HG03439 (cell line): Measurements from ENCODE around the gene KCNQ1.

Experiments used
- ATAC-seq: cut with Tn5 transposase; IDR thresholded peaks from one replicate; pipeline ENCODE4 v1.9.1; 2021; ENCODE audit warnings: mild to moderate bottlenecking, moderate library complexity; ENCODE audit not compliant: unreplicated experiment

KCNQ1 gene

DNA sequence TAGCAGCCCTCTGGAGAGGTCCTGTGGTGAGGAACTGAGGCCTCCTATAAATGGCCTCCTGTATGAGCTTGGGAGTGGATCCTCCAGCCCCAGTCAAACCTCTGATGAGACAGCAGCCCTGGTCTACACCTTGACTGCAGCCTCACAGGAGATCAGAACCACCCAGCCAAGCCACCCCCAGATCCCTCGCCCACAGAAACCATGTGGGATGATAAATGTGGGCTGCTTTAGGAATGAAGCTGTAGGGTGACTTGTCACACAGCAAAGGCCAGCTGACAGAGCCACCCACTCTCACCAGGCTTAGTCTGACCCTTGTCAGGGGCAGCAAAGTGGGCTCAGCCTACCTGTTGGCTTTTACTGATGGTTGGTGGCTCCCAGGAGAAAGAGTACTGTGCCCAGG lies 261.5 kb downstream of the KCNQ1 start:
- ATAC-seq = no peak

DNA sequence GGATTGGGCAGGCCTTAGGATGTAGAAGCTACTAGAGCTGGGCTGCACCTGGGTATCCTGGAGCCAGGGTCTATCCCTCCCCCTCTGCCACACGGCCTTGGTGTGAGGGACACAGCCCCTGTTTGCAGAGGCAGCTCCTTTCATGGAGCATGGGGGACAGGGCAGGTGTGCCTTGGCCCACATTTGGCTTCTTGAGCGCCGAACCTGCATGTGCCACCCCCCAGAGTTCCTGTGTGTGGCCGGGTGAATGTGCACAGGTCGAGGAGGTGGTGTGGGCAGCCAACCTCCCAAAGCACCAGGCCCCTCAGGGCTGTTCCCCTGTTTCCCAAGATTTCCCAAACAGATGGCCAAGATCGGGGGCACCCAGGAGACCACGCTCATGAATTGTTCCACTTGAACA lies 262.9 kb downstream of the KCNQ1 start:
- no peak for ATAC-seq

DNA sequence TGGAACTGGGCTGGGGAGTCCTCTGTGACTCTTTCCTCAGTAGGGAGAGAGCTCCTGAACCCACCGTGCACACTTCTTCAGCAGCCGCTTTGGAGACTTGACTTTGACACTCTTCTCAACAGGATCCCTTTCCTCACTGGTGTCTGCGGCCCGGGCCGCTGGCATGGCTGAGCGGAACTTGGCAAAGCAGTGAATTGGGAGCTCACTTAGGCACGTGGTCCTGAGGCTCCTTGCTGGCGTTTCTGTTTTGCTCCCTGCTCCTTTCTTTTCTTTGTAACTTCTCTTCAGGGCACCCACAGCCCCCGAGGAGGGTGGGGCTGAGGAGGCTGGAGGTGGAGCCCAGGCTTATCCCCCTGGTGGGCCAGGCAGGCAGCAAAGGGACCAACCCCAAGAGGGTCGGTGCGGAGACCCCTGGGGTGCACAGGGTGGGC lies 263.4 kb downstream of the KCNQ1 start:
- ATAC-seq = no peak

DNA sequence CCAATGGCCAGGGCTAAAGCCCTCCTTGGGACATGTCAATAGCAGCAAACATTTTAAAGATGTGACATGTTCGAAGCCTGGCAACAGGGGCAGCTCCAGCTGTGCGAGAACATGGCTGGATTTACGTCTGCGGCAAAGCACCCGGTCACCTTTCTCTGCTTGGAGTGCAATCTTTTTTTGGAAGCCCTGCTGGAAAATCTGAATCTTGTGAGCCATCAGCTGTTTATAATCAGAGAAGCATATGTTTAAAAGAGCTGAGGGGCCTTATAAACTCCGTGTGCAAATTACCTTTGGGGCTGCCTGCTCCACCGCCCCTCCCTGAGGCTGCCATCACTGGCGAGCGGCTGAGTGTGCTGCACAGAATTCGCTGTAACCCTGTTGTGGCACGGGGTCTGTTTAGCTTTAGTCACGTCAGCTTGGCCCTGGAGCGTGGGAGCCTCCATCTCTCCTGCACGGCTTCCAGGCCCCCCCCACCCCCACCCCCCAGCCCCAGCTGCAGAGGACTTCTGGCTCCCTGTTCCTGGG lies 264.0 kb downstream of the KCNQ1 start:
- no peak for ATAC-seq

DNA sequence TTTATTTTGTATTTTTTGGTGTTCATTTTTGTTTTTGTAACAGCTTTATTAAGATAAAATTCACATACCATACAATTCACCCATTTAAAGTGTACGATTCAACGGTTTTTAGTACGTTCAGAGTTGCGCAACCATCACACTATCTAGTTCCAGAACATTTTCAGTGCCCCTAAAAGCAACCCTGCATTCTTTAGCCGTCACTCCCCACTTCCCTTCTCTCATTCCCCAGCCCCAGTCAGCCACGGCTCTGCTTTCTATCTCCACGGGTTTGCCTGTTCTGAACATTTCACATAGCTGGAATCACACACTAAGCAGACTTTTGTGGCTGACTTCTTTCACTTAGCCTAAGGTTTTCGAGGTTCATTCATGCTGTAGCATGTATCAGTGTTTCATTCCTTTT lies 264.6 kb downstream of the KCNQ1 start:
- no peak for ATAC-seq

DNA sequence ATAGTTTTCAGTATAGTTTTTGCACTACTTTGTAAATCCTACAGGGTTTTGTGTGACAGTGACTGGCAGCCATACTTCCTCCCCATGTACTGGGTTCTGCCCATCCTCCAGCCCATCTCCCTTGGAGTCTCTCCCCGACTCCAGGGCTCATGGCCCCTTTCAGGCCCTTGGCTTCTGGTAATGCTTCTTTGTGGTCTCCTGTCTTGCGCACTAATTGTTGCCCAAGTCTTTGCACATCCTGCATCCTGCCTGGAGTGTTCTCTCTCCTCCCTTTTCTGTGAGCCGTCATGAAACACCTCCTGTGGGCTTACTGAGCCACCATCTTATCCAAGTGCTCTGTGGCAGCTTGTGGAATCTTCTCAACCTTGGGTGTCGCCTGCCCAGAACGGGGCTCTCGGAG lies 266.4 kb downstream of the KCNQ1 start:
- no peak for ATAC-seq

DNA sequence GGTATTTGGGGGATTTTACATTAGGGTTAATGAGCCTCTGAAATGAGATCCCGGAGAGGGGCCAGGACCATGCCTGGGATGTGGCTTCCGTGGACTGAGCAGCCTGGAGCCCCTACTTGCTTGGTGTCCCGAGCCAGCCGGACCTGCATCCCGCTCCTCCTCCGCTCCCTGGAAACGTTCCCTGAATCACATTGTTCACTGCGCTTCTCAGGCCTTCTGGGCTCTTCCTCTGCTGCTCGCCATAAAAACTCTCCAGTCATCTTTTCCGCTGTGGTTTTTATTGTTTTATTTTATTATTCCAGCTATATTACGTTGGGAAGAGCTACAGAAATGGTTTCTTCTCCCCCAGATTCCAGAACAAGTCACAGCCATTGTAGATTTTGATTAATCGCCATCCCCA lies 268.3 kb downstream of the KCNQ1 start:
- ATAC-seq = no peak

DNA sequence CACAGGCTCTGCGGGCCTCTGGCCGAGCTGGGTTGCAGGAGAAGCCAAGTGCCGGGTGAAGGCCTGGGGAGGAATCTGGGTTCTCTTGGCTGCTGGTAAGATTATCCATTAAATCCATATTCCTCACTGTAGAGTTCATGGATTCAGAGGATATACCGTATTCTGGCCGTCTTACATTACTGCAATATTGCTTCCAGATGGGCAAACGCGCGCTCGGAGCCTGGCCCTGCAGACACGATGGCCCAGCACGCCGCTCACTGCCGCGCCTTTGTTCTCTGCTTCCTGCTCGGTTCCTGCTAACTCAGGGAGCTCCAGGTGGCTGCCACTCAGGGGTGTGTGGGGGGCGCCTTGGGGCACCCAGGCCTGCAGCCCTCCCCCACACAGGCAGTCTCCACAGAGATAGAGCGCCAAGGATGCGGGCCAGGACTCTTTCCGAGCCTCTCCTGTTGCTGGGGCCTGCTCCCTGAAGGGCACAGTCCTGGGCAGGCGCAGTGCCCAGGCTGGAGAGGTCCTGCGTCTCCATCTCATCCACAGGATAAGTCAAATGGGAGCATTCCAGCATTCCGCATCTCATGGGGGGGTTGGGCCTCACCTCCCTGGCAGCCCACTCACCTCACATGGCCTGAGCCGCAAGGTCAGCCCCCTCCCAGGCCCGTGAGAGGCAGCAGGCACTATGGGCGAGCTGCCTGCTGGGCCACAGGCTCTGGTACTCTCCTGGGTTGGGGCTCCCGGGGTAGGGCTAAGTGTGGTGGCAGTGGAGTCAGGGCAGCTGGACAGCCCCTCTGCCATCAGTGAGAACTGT lies 269.1 kb downstream of the KCNQ1 start:
- ATAC-seq = no peak

DNA sequence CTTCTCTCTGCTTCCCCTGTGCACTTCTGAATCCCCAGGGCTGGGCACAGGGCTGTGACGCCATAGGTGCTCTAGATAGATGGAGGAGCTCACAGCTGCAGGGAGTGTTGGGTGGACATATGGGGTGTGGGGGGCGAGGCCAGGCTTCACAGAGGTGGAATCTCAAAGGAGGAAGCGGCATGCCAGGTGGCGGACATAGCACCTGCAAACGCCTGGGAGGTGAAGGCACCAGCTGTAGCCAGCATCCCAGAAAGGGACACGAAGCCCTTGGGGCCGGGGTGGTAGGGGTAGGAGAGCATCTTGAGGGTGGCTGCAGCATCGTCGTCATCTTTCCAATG lies 269.6 kb downstream of the KCNQ1 start:
- ATAC-seq = no peak

DNA sequence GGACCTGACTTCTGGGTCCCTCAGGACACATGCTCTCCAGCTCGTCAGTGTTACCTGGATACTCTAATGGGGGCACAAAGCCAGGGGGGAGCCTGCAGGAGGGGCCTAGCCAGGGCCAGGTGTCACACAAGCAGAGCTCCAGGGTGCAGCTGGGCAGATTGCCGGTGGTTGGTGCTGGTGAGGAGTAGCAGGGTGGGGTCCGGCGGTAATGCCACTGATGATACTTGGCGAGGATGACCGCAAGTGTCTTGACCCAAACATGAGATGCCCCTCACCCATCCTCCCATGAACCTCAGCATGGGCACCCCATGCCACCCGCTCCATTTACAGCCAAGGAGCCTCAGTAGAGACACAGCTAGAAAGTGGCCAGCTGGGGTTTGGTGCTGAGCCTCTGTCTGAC lies 270.1 kb downstream of the KCNQ1 start:
- no peak for ATAC-seq

DNA sequence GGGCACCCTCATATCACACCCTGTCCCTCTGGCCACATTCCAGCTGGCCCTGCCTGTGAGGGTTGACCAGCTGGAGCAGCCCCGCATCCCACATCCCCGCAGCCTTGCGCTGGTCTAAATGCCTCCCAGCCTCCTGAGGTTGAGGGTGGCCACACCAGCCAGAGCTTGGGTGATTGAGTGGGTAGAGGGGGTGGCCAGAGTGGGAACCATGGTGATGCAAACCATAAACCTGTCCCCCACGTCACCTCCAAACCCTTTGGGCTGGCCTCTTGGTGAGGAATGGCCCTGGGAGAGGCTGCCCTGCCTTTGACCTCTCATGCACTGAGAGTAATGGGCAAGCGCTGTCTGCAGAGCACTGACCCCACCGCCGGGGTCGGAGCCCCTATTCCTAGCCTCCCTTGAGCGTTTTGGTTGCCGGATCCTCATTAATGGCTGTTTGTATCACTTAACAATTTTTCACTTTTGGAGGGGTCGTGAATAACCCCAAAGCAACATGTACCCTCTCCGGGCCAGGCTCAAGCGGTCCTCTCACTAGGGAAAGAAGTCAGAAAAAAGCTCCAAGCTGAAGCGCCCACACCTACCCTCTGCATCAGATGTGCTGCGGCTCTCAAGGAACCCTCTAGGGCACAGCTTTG lies 271.0 kb downstream of the KCNQ1 start:
- no peak for ATAC-seq

DNA sequence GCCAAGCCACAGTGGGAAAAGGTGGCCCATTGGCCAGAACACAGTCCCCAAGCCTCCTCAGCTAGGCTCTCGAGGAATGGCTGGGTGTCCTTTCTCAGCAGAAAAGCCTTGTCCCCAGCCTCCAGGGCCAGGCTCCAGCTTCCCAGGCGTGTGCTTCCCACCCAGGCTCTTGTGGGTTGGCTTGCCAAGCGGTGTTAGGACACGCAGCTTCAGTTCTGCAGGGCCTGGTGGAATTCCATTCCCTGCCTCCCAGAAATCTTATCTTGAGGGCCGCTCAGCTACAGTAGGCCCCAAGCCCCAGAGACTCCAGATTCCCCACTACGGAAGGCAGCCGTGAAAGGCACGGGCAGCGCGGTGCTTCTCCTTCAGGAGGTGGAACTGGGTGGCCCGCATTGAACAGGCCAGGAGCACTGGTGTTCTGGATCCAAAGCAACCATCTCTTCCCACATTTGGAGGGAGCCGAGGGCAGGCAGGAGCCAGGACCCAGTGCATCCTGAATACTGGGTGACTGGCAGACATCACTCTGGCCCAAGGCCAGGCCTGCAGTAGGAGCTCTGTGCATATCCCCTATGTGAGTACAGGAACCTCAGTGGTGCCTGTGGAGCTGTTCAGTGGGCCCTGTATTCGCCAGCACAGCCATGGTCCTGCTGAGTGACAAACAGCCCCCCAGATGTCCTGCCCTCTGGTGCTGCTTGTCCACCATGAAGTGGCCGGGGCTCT lies 271.7 kb downstream of the KCNQ1 start:
- ATAC-seq = no peak

DNA sequence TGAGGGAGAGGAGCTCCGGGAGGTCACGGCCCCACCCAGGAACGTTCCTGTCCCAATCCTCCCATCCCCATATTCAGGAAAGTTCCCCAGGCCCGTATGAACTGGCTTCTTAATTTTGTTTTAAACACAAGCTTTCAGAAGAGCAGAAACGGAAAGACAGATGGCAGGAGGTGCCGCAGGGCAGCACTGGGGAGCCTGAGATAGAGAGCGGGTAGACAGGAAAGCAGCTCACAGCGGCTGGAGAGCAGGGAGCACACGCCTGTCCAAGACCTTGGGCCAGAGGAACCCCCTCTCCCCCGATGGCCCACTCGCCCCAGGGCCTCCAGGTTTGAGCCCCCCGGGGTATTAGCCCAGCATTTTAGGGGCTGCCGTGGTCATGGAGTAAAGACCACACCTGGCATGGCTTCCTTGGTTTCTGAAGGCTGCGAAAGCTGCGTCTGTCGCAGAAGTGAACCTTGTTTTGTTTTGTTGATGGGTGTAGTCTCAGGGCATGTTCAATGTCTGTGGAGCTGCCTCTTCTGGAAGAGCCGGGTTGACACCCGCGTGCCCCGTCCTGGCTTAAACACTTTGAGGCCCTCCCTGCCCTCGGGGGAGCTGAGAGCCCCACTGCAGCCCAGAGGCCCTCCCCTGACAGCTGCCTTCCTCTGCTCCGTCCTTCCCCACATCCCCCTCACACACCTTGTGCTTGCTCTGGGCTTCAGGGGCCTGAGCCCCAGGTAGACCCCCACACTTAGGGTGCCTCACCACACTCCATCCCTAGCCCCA lies 272.9 kb downstream of the KCNQ1 start:
- no peak for ATAC-seq

DNA sequence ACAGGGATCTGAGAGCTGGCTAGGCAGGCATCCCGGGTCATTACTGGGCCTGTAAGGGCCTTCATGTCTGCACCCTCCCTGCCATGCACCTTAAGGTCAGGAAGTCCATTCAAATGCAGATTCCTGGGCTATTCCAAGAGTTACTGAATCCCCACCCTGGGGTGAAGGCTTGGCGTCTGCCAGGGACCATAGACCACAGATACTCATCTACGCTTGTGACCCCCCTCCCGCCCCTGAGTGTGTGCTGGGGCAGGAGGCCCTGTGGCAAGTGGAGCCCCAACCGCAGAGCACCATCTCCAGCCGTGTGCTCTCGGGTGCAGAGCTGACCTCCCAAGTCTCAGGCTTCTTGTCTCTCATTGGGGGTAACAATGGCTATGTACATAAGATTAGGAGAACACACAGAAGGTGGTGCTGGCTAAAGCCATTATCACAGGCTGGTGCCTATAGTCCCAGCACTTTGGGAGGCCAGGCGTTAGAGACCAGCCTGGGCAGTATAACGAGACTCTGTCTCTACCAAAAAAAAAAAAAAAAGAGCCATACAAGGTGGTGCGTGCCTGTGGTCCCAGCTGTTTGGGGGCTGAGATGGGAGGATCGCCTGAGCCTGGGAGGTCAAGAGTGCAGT lies 274.1 kb downstream of the KCNQ1 start:
- ATAC-seq = no peak

DNA sequence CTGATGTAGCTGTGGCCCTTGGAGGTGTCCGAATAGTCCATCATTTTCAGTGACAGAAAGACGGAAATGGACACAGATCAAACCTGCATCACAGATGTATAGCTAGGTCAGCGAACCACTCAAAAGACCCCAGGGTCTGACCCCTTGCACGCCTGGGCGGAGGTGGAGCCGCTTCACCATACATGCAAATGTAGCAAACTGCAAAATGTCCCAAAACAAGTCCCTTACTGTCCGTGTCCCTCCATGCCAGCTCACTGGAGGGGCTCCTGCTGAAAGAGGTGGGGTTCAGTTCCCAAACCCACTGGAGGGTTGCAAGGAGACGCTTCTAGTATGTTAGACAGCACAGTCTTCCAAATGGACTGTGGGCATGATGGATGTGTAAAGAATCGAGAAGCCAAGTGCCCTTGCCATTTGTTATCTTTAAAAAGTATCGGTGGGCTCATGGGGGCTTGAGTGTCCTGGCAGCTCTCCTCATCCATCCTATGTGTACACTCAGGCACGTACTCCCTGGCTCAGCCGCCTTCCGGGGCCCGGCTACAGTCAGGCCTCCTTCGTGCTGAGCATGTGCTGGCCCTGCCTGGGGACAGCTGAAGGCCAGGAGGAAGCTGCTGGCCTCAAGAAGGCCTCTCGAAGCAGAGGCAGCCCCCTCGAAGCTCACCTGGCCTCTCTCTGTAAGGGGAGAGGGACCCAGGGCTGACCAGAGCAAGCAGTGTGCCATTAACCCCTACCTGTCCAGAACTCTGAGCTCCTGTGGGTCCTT lies 275.2 kb downstream of the KCNQ1 start:
- ATAC-seq = no peak

DNA sequence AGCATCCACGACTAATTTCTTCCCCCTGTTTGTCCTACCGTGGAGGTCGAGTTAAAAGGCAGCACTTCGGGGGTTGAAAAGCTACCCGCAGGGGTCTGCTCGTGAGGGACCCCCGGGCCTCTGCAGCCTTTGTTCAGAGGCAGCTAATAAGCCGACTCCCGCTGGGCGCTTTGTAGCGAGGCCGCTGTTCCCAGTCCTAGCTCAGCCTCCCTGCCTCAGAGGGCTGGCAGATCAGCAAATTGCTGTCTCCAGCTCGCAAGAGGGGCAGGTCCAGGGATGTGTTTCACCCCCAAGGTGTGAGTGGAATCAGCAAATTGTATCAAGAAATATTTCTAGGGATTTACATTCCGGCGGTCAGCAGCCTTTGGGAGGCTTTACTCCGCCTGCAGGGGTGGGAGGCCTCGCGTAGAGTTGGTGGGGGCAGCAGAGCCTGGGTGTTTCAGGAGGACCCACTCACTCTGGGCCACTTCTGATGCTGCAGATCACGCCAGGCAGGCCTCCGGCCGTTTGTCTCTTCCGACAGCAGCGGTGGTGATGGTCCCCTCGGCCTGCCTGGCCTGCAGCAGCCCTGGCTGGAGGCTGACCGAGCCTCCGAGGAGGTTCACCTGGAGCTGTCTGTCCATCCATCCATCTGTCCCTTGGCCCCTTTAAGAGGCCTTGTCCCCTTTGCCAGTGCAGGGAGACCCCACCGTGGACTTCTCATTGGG lies 276.6 kb downstream of the KCNQ1 start:
- ATAC-seq = no peak

DNA sequence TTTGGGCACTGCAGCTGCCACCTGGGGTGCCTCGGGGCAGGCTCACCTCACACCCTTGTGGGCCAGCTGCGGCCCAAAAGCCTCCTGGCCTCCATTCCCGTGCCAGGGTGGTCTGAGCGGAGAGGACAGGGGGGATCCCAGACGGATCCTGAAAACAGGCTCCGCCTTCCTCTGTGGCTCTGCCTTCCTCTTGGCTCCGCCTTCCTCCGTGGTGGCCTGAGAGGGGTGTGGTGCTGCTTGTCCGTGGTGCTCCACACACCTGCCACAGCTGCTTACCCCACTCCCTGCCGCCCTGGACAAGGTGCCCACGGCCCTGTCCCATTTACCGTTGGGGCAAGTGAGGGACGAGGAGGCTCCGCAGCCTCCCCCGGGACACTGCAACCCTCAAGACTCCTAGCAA lies 278.1 kb downstream of the KCNQ1 start:
- ATAC-seq = no peak

DNA sequence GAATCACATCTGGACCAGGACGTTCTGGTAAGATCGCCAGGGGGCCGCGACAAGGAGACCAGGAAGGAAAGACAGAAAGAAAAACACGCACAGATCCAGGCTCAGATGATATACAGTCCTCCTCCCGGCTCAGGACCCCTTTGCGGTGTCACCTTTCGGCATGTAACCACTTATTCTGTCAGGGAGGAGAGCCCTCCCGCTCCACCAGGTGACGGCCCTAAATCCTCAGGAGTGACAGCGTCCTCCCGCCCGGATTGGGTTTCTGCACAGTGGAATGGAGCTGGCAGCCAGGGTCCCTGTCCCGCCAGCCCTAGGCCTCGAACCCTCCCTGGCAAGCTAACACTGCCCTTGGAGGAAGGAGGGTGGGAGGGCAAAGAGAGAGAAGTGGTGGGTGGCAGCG lies 279.3 kb downstream of the KCNQ1 start:
- ATAC-seq = no peak

DNA sequence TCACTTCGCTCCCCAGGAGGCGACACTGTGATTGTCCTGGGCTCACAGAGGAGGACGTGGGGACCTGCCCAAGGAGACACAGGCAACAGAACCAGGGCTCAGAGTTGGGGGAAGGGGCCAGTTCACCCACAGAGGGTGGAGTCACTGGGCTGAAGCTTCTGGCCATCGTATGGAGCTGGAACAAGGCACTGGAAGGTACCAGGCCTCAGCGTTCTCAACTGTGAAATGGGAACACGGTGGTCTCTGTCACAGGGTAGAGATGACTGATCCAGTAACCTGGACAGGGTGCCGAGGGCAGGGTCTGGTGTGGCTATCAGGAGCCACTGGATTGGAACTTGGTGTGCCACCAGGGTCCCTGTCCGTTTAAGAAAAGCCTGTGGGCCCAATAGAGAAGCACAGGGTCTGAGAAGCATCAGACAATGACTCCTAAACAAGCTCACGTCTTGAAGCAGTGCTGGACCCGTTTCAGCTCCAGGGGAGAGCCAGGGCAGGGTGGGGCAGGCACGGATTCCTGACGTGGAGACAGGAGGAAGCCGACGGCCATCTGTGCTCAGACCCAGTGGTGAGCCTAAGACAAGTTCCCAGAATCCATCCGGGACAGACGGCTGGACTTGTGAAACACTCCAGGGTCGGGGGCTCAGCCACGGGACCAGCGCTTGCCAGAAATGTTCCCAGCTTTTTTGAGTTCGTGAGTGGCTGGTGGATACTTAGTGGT lies 280.0 kb downstream of the KCNQ1 start:
- ATAC-seq = no peak
